ENCODE measurements around the gene NR1H2. TPM values are rescaled to one million over a fixed set of nuclear protein-coding genes. Genes with fewer than 3 reads are reported as not detected.

The NR1H2 gene
- total RNA-seq, 1 donor = 113 TPM

- Histone ChIP-seq H3K4me2 (ENCODE audit: insufficient read depth, low read length) (peak overlapping the region; percentile 82), H3K27ac (ENCODE audit: low read depth, low read length) (no peak overlapping the region), H3K79me2 (ENCODE audit: insufficient read depth, low read length) (no peaks in the 10 kb centered on the region), H4K20me1 (ENCODE audit: insufficient read depth, low read length) (no peaks in the 10 kb centered on the region), H3K4me1 (ENCODE audit: insufficient read depth, low read length) (no peaks in the 10 kb centered on the region), H2AFZ (ENCODE audit: low read length) (no peak overlapping the region), H3K27me3 (ENCODE audit: insufficient read depth, low read length) (no peaks in the 10 kb centered on the region), H3K9me3 (ENCODE audit: low read depth, low read length) (no peaks in the 10 kb centered on the region), H3K4me3 (ENCODE audit: insufficient read depth, low read length) (no peak overlapping the region), H3K36me3 (ENCODE audit: insufficient read depth, low read length) (no peaks in the 10 kb centered on the region)
- TF ChIP-seq CTCF (IDR thresholded peaks at IDR 0.05; ENCODE audit: extremely low read depth, low read depth, low read length) = no peak
- no peak for DNase-seq (ENCODE audit: insufficient read length, low spot score, missing footprints)
Measured at GRCh38 chr19:50356691-50357177, 19.5 kb upstream of the NR1H2 start.

GRCh38 chr19:50357178-50358100 lies 18.8 kb upstream of the NR1H2 start:
- Histone ChIP-seq H4K20me1 (ENCODE audit: insufficient read depth, low read length) (no peaks in the 10 kb centered on the region), H3K36me3 (ENCODE audit: insufficient read depth, low read length) (no peaks in the 10 kb centered on the region), H3K4me2 (ENCODE audit: insufficient read depth, low read length) (peak overlapping the region; percentile 82), H3K27me3 (ENCODE audit: insufficient read depth, low read length) (no peaks in the 10 kb centered on the region), H2AFZ (ENCODE audit: low read length) (peak overlapping the region; percentile 98), H3K27ac (ENCODE audit: low read depth, low read length) (no peak overlapping the region), H3K79me2 (ENCODE audit: insufficient read depth, low read length) (no peaks in the 10 kb centered on the region), H3K9me3 (ENCODE audit: low read depth, low read length) (no peaks in the 10 kb centered on the region), H3K4me1 (ENCODE audit: insufficient read depth, low read length) (no peaks in the 10 kb centered on the region), H3K4me3 (ENCODE audit: insufficient read depth, low read length) (peak overlapping the region; percentile 67)
- TF ChIP-seq CTCF (IDR thresholded peaks at IDR 0.05; ENCODE audit: extremely low read depth, low read depth, low read length) = peak; percentile 82
- DNase-seq (ENCODE audit: insufficient read length, low spot score, missing footprints) = peak; percentile 77

- peak overlapping the region; percentile 91 for H3K4me2 ChIP-seq (ENCODE audit: insufficient read depth, low read length)
- H3K9me3 ChIP-seq (ENCODE audit: low read depth, low read length) = no peaks in the 10 kb centered on the region
- TF ChIP-seq CTCF (IDR thresholded peaks at IDR 0.05; ENCODE audit: extremely low read depth, low read depth, low read length) = no peak
- H3K27ac ChIP-seq (ENCODE audit: low read depth, low read length) = no peak overlapping the region
- H3K36me3 ChIP-seq (ENCODE audit: insufficient read depth, low read length) = no peaks in the 10 kb centered on the region
- H3K4me1 ChIP-seq (ENCODE audit: insufficient read depth, low read length) = no peaks in the 10 kb centered on the region
- DNase-seq (ENCODE audit: insufficient read length, low spot score, missing footprints) = peak; percentile 93
- no peaks in the 10 kb centered on the region for H3K79me2 ChIP-seq (ENCODE audit: insufficient read depth, low read length)
- no peaks in the 10 kb centered on the region for H3K27me3 ChIP-seq (ENCODE audit: insufficient read depth, low read length)
- H3K4me3 ChIP-seq (ENCODE audit: insufficient read depth, low read length) = peak overlapping the region; percentile 71
- peak overlapping the region; percentile 98 for H2AFZ ChIP-seq (ENCODE audit: low read length)
- no peaks in the 10 kb centered on the region for H4K20me1 ChIP-seq (ENCODE audit: insufficient read depth, low read length)
Measured at GRCh38 chr19:50358483-50359327, 17.6 kb upstream of the NR1H2 start.
